Neutrophil (primary cell): Measurements from ENCODE around the gene ANKMY2.
"Not testable (repeated sequence)": the region's sequence is repeated elsewhere in the genome, so short reads cannot be mapped to it uniquely, and the experiment has no call there.

Experiments used
- H3K27ac ChIP-seq: fragments of 200-600 bp; sonication (generic); 2 replicates; pipeline ENCODE4 v1.5.1; 2016; ENCODE audit warnings: mild to moderate bottlenecking, moderate library complexity
- H3K27me3 ChIP-seq: fragments of 200-600 bp; sonication (generic); 2 replicates; pipeline ENCODE4 v1.6.0; 2016; ENCODE audit warnings: mild to moderate bottlenecking
- H3K36me3 ChIP-seq: fragments of 200-600 bp; sonication (generic); 2 replicates; pipeline ENCODE4 v1.5.1; 2017
- H3K4me1 ChIP-seq, 2 experiments: fragments of 200-600 bp in 1 of 2; sonication (generic) in 1 of 2; 1 replicate in 1 of 2; 2 replicates in 1 of 2; pipeline versions ENCODE4 v1.5.1 to v1.6.1; 2013 to 2016; ENCODE audit warnings: low read depth in 1 of 2, low read length in 1 of 2, mild to moderate bottlenecking in 1 of 2, moderate library complexity in 1 of 2; ENCODE audit not compliant: control insufficient read depth in 1 of 2, insufficient read depth in 1 of 2
- H3K4me3 ChIP-seq, 2 experiments: fragments of 200-600 bp in 1 of 2; sonication (generic) in 1 of 2; 1 replicate in 1 of 2; 2 replicates in 1 of 2; pipeline ENCODE4 v1.5.1; 2013 to 2016; ENCODE audit warnings: low read depth in 1 of 2, low read length in 1 of 2, mild to moderate bottlenecking in 1 of 2, moderate library complexity in 1 of 2
- H3K9me3 ChIP-seq: fragments of 200-600 bp; sonication (generic); 2 replicates; pipeline ENCODE4 v1.5.1; 2016
- CTCF ChIP-seq: fragments of 200-600 bp; sonication (generic); IDR thresholded peaks from 2 replicates; pipeline ENCODE4 v1.5.1; 2016; ENCODE audit warnings: antibody characterized with exemption

The ANKMY2 gene

GRCh38 chr7:16667355-16667754 is 21.8 kb upstream of the ANKMY2 start:
- H3K9me3 ChIP-seq: no peaks in the 10 kb centered on the region
- peaks cover 4 to 8% of the 10 kb centered on the region in 2 experiments for H3K4me1 ChIP-seq
- TF ChIP-seq CTCF: no peak
- no peaks in the 10 kb centered on the region for H3K36me3 ChIP-seq
- H3K27me3 ChIP-seq: no peaks in the 10 kb centered on the region
- no peak overlapping the region for H3K4me3 ChIP-seq
- peak overlapping the region; percentile 48 for H3K27ac ChIP-seq

- Histone ChIP-seq H3K9me3 (no peaks in the 10 kb centered on the region), H3K36me3 (no peaks in the 10 kb centered on the region), H3K4me3 (no peak overlapping the region), H3K27me3 (no peaks in the 10 kb centered on the region), H3K27ac (no peak overlapping the region), H3K4me1 (no peaks in the 10 kb centered on the region)
- no peak for TF ChIP-seq CTCF
Observed at GRCh38 chr7:16661924-16662323, 16.4 kb upstream of the ANKMY2 start.

- H3K36me3 ChIP-seq: no peaks in the 10 kb centered on the region
- no peaks in the 10 kb centered on the region for H3K4me1 ChIP-seq
- H3K27me3 ChIP-seq: no peaks in the 10 kb centered on the region
- H3K27ac ChIP-seq: no peak overlapping the region
- no peaks in the 10 kb centered on the region for H3K9me3 ChIP-seq
- TF ChIP-seq CTCF: no peak
- no peak overlapping the region for H3K4me3 ChIP-seq
Observed at GRCh38 chr7:16660702-16661464, 15.3 kb upstream of the ANKMY2 start.

GRCh38 chr7:16659854-16660497 is 14.4 kb upstream of the ANKMY2 start:
- H3K27ac ChIP-seq, H3K4me3 ChIP-seq, H3K27me3 ChIP-seq, H3K36me3 ChIP-seq, H3K9me3 ChIP-seq, H3K4me1 ChIP-seq: not testable (repeated sequence)

GRCh38 chr7:16657656-16658279 is 12.2 kb upstream of the ANKMY2 start:
- Histone ChIP-seq H3K27me3 (no peaks in the 10 kb centered on the region), H3K9me3 (no peaks in the 10 kb centered on the region), H3K36me3 (no peaks in the 10 kb centered on the region), H3K4me1 (no peaks in the 10 kb centered on the region), H3K4me3 (no peak overlapping the region), H3K27ac (no peak overlapping the region)
- no peak for TF ChIP-seq CTCF

- TF ChIP-seq CTCF: no peak
- Histone ChIP-seq H3K4me1 (no peaks in the 10 kb centered on the region), H3K36me3 (no peaks in the 10 kb centered on the region)
Observed at GRCh38 chr7:16656141-16656540, 10.6 kb upstream of the ANKMY2 start.

More at GRCh38 chr7:16656141-16656540, 10.6 kb upstream of the ANKMY2 start:
- Histone ChIP-seq H3K27me3 (no peaks in the 10 kb centered on the region), H3K9me3 (no peaks in the 10 kb centered on the region), H3K4me3 (no peak overlapping the region), H3K27ac (no peak overlapping the region)
